GM18907 (cell line): Measurements from ENCODE around the gene PKNOX2.

Source experiments
- ATAC-seq: cut with Tn5 transposase; IDR thresholded peaks from one replicate; pipeline ENCODE4 v1.9.1; 2021; ENCODE audit warnings: mild to moderate bottlenecking, moderate library complexity; ENCODE audit not compliant: unreplicated experiment

The PKNOX2 gene

DNA sequence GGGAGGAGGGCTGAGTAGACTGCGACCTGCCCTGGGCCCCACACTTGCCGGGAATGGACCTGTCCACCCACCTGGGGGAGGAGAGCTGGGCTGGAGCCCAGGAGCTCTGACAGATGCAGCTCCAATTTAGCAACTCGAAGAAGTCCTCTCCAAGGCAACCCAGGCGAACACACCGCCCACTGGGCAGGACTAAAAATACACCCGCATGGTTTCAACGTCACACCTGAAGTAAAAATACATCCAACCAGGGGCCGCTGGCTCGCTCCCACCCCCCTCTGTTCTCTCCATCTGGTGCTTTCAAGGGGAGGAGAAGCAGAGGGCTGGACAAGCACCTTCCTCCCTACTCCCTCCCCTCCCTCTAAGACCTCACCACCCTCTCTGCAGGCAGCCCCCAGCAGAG, 211.6 kb downstream of the PKNOX2 start:
- no peak for ATAC-seq

- no peak for ATAC-seq
Measured at GRCh38 chr11:125376856-125377255, 212.3 kb downstream of the PKNOX2 start.

- no peak for ATAC-seq
Measured at GRCh38 chr11:125378083-125378482, 213.5 kb downstream of the PKNOX2 start.

DNA sequence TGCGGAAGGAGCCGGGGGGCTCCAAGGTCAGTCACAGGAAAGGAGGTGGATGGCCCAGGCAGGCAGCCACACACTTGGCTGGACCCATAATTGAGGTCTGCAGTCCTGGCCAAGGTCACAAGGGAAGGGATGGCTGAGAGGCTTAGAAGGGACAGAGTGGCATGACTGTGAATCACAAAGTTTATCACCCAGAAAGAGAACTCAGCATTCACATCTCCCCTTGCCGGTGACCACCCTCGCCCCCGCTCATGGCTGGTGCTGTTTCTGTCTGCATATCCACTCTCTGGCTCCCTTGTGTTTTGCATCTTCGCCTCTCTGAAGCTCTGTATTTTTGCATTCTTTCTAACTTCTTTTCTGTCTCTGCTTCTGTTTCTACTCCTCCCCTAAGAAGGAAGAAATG, 214.0 kb downstream of the PKNOX2 start:
- ATAC-seq = no peak

DNA sequence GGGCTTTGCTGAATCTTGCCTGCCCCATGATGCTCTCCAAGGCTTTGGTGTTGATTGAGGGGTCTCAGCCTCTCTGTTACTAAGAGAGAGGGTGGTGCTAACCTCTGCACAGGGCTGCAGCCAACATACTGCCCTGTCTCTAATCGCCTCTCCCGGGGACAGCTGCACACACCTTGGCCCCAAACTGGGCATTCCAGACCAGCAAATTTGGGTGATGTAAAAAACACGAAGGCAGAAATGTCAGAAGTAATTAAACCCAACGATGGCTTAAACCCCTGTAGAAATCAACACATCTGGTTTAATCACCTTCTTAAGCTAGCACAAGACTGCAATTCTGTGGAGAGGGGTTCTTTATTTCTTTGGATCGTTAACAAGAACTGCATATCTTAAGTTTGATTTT, 215.0 kb downstream of the PKNOX2 start:
- ATAC-seq = no peak

GRCh38 chr11:125379981-125380380, 215.4 kb downstream of the PKNOX2 start:
- no peak for ATAC-seq

- no peak for ATAC-seq
Measured at GRCh38 chr11:125380756-125381445, 216.3 kb downstream of the PKNOX2 start.

DNA sequence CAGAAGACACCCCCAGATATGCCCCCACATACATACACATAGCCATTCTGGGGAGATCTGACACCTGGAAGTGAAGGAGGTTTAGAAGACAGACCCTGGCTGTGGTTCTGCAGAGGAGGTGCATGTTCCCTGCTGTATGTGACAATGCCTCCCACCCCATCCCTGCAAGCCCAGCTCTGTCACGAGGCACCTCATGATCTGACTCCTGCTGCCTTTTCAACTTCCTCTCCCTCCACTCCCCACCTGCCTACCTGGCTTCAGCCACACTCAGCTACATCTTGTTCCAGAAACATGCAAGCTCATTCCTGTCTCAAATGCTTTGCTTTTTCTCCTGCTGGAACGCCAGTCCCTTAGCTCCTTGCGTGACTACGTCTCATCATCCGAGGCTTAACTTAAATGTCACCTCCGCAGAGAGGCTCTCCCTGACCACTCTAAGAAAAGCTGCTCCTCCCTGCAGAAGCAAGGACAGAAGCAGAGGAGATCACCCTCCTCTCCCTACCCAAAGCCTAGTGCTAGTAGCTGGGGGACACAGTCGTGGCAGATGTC, 217.0 kb downstream of the PKNOX2 start:
- ATAC-seq = no peak

GRCh38 chr11:125382314-125382791, 217.8 kb downstream of the PKNOX2 start:
- no peak for ATAC-seq

DNA sequence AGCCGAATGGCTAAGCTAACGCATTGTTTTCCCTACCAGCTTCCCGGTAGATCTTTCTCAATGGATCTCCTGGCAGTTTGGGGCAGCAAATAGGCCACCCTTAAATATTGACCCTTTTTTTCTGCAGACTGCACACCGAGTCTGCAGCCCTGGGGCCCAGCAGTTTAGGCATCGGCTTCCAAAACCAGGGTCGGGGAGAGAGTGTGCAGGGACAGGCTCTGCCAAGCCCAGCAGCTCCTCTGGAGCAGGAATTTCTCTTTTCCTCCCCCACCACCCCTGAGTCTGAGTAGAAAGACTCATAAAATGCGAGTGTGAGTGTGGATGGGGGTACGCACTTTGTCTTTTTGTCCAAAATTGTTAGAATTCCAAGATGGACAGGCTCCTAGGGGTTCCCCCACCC, 218.3 kb downstream of the PKNOX2 start:
- no peak for ATAC-seq

- no peak for ATAC-seq
Measured at GRCh38 chr11:125384825-125385224, 220.3 kb downstream of the PKNOX2 start.

GRCh38 chr11:125387901-125388300, 223.3 kb downstream of the PKNOX2 start:
- ATAC-seq = no peak

- ATAC-seq = no peak
Measured at GRCh38 chr11:125388611-125389010, 224.1 kb downstream of the PKNOX2 start.

DNA sequence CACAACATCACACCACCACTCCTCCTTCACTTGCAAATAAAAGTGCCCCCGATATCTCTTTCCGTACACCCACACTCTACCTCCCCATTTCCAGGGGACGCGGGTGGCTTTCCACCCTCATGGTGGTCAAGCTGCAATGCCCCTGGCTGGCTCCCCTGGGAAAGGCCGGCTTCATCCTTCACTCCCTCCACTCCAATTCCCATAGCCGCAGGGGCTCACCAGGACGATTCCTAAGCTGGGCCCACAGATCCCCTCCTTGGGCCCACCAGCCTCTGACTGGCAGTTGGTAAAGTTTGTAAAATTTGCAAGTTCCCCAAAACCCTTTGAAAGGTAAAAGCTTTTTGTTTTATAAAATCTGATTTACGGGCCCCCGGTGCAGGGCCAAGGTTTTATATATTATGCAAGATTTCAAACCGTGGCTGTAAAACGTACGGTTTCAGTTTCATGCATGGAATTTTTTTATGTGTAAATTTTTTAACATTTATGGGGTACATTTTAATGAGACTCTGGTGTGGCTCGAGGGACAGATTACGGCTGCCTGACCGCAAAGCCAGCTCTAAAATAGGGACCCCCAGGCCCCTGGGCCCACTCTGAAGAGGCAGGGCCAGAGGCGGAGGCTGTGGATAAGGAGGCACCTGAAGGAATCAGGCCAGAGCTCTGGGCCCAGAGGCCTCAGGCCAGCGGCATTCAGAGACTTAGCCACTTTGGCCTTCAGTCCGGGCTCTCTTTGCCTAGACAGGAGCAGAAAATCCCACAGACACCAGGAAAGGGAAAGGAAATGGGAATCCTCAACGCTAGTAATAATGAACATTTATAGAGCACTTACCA, 225.0 kb downstream of the PKNOX2 start:
- no peak for ATAC-seq

DNA sequence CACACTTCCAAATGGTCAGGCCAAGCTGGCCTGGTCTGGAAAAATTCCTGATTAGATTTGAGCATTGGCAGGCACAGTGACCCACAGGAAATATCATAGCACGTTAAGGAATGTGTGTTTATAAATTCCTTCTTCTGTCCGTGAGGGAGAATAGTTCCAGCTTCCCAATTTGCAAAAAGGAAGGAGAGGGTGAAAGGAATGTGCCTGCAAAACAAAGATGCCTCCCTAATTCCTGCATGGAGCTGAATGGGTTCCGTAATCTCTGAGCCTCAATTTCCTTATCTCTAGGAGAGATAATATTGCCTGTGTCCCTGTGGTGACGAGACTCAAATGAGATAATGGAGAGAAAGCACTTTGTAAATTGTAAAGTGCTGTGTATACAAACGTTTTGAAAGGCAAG, 226.4 kb downstream of the PKNOX2 start:
- no peak for ATAC-seq

DNA sequence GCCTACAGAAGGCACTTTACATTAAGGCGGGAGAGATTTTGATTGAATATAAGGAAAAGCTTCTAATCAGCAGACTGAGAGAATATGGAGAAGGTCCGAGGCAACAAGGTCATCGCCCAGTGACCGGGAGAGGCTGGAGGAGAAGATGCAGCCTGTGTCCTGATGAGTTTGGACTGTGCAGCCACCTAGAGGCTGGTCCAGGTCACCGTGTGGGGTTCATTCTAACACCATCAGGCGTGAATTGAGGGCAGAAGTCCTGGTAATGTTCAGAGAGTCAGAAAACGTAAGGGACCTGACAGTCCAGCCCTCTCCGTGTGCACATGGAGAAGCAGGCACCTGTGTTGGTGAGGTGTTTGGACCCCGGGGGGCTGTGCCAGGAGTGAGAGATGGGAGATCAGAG, 228.8 kb downstream of the PKNOX2 start:
- no peak for ATAC-seq

DNA sequence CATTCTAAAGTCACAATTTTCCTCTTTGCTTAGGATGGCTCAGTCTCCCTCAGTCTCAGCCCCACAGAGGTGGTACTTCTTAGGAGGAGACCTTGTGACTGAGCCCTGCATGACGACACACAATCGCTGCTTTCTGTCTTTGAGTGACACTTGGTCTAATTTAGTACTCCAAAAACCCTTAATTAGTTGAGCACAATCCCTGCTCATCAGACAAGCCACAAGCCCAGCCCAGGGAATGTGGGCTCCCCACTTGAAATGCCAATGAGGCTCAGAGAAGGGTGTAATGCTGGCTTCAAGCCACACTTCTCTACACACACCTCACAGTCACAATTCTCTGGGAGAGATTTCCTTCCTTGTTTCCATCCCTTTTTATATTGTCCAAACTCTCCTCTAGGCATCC, 229.7 kb downstream of the PKNOX2 start:
- ATAC-seq = no peak

- no peak for ATAC-seq
Measured at GRCh38 chr11:125397421-125397820, 232.9 kb downstream of the PKNOX2 start.

GRCh38 chr11:125398475-125398874, 233.9 kb downstream of the PKNOX2 start:
- no peak for ATAC-seq

DNA sequence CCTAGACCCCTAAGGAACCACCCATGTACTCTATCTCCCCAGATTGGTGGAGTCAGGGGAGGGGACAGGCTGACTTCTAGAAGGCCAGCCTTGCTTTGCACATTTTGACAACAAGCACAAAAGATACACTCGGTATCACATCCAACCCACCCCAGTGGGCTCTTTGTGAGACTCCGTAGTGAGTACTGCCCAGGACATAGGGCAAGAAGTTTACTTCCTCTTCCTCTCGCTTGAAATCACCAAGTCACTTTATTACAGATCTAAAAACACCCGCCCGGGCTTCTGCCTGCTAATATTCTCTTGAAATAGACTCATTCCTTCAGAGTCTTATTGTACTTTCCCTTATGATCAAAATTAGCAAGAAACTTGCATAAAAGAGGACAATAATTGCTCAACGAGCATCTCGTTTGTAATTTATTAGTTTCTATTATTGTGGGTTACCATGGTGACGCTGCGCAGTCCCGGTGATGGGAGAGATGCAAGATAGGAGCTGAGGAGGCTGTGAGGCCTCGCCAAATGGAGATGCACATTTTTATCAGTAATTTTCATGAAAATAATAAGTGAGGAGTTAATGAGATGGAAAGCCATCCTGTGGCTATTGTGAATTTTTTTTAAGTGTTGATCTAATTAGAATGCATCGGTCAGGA, 234.6 kb downstream of the PKNOX2 start:
- no peak for ATAC-seq

DNA sequence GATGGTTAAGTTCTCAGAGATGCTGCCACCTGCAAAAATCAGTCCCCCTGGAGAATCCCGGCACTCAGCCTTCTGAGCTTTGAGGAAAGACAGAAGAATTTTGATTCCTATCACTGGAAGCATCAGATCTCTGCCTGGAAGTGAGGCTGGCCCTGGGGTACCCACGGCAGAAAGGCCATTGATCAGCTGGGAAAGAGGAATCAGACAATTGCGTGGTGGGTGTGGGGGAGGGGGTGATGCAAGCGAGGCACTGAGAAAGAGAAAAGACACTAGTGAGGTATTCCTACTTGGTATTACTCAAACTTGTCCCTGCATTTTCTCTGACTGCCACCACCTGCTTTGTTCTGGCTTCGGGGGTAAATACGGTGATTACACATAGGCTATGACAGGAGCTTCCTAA, 235.4 kb downstream of the PKNOX2 start:
- no peak for ATAC-seq

- ATAC-seq = no peak
Measured at GRCh38 chr11:125401235-125401634, 236.7 kb downstream of the PKNOX2 start.
